ENCODE data around the gene LYPD6B.

DNA sequence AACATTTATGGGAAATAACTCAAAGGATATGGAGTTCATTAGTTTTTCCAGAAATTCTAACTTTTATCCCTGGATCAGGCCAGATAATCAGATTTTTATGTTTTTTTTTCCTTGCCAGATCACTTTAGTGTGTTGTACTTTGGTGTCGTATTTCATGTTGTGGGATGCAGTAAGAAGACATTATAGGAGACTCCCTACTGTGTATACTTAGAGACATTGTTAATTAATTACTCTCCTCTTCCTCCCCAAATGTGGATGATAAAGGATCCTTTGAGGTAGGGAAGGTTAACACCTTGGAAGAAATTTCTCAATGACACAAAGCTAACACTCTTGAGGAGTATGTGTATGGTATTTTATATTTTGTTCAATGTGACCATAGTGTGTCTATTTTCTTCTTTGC lies 120.5 kb downstream of the LYPD6B start:
- TF ChIP-seq CTCF (IDR thresholded peaks at IDR 0.05) (no peak), POLR2A (IDR thresholded peaks at IDR 0.05) (no peak)

Measured in vagina (tissue), 2 donors.